ENCODE measurements around the gene ETS2. TPM values are rescaled to one million over a fixed set of nuclear protein-coding genes. Genes with fewer than 3 reads are reported as not detected.

ETS2 gene
- total RNA-seq, 2 experiments from 2014 or later = 15.2 to 19.7 TPM

DNA sequence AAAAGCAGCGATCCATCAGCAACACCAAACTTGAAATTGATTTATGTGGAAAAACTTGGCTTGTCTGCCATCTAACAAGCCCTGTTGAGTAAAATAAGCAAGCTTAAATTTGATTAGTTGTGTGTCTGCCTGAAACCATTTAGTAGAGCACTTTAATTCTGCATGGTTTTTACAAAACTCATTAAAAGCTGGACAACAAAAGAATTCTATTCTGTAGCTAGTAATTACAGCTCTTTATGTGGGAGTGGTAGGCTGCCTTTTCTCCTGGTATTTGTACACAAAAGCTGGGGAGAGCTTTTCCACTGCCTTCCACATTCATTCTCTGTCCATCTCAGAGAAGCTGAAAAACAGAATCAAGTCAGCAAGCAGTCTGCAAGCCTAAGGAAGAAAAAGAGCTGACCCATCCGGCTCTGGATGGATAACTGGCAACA, 1.7 kb downstream of the ETS2 start:
- Mint-ChIP-seq H3K4me1 (peaks cover 37% of the 10 kb centered on the region), H3K9me3 (no peaks in the 10 kb centered on the region), H3K27ac (no peak overlapping the region), H3K36me3 (ENCODE audit: low read depth) (peaks cover 39% of the 10 kb centered on the region), H3K4me3 (peak overlapping the region; percentile 76), H3K27me3 (no peaks in the 10 kb centered on the region)
- ChIA-PET POLR2A (interaction anchor here (0.6 kb wide), 2 partner anchors 40 to 129 kb away, joined by 3 to 7 read pairs; no protein-coding TSS in a partner anchor), CTCF (interaction anchor here (0.6 to 2.3 kb wide), 3 partner anchors 10 to 73 kb away, joined by 3 to 7 read pairs (median 5); no protein-coding TSS in a partner anchor)
- no peak for DNase-seq

- no peak overlapping the region for H3K27ac Mint-ChIP-seq
- H3K27me3 Mint-ChIP-seq = no peaks in the 10 kb centered on the region
- ChIA-PET CTCF (interaction anchor here (1.2 to 2.3 kb wide), 2 partner anchors 10 to 37 kb away, joined by 5 to 7 read pairs; no protein-coding TSS in a partner anchor), POLR2A (interaction anchor here (0.6 kb wide), 2 partner anchors 67 to 129 kb away, joined by 3 read pairs; no protein-coding TSS in a partner anchor)
- H3K9me3 Mint-ChIP-seq = no peaks in the 10 kb centered on the region
- H3K4me1 Mint-ChIP-seq = peaks cover 37% of the 10 kb centered on the region
- H3K36me3 Mint-ChIP-seq (ENCODE audit: low read depth) = peaks cover 43% of the 10 kb centered on the region
- DNase-seq = no peak
- peak overlapping the region; percentile 76 for H3K4me3 Mint-ChIP-seq
These were observed 2.3 kb downstream of the ETS2 start for GRCh38 chr21:38807986-38808385.

- Mint-ChIP-seq H3K27ac (no peak overlapping the region), H3K9me3 (no peaks in the 10 kb centered on the region), H3K36me3 (ENCODE audit: low read depth) (peaks cover 53% of the 10 kb centered on the region), H3K27me3 (no peaks in the 10 kb centered on the region), H3K4me3 (no peak overlapping the region), H3K4me1 (peaks cover 36% of the 10 kb centered on the region)
- POLR2A ChIA-PET = interaction anchor here (0.7 kb wide), 1 partner anchor 47 kb away, joined by 3 read pairs; no protein-coding TSS in a partner anchor
- CTCF ChIA-PET = interaction anchor here (0.6 to 1.4 kb wide), 4 partner anchors 15 to 228 kb away, joined by 3 to 4 read pairs (median 3); no protein-coding TSS in a partner anchor
- no peak for DNase-seq
These were observed 3.6 kb downstream of the ETS2 start for GRCh38 chr21:38809198-38809878.

GRCh38 chr21:38810034-38810825, 4.5 kb downstream of the ETS2 start:
- H3K27me3 Mint-ChIP-seq = no peaks in the 10 kb centered on the region
- no peaks in the 10 kb centered on the region for H3K9me3 Mint-ChIP-seq
- H3K4me3 Mint-ChIP-seq = no peak overlapping the region
- peaks cover 62% of the 10 kb centered on the region for H3K36me3 Mint-ChIP-seq (ENCODE audit: low read depth)
- H3K4me1 Mint-ChIP-seq = peaks cover 30% of the 10 kb centered on the region
- POLR2A ChIA-PET = no interaction called here
- H3K27ac Mint-ChIP-seq = no peak overlapping the region
- CTCF ChIA-PET = interaction anchor here (0.6 to 0.7 kb wide), 2 partner anchors 19 to 55 kb away, joined by 3 to 4 read pairs; no protein-coding TSS in a partner anchor
- no peak for DNase-seq

- H3K27ac Mint-ChIP-seq = no peak overlapping the region
- H3K9me3 Mint-ChIP-seq = no peaks in the 10 kb centered on the region
- POLR2A ChIA-PET = no interaction called here
- peaks cover 30% of the 10 kb centered on the region for H3K4me1 Mint-ChIP-seq
- peaks cover 66% of the 10 kb centered on the region for H3K36me3 Mint-ChIP-seq (ENCODE audit: low read depth)
- CTCF ChIA-PET = no interaction called here
- DNase-seq = no peak
- H3K27me3 Mint-ChIP-seq = no peaks in the 10 kb centered on the region
- no peak overlapping the region for H3K4me3 Mint-ChIP-seq
These were observed 5.1 kb downstream of the ETS2 start for GRCh38 chr21:38810826-38811164.

GRCh38 chr21:38811257-38811656, 5.5 kb downstream of the ETS2 start:
- ChIA-PET POLR2A (no interaction called here), CTCF (no interaction called here)
- Mint-ChIP-seq H3K36me3 (ENCODE audit: low read depth) (peaks cover 69% of the 10 kb centered on the region), H3K27me3 (no peaks in the 10 kb centered on the region), H3K9me3 (no peaks in the 10 kb centered on the region), H3K4me3 (no peak overlapping the region), H3K27ac (no peak overlapping the region), H3K4me1 (peaks cover 30% of the 10 kb centered on the region)
- DNase-seq = no peak

GRCh38 chr21:38813143-38813542, 7.4 kb downstream of the ETS2 start:
- ChIA-PET CTCF (no interaction called here), POLR2A (no interaction called here)
- Mint-ChIP-seq H3K4me3 (no peak overlapping the region), H3K9me3 (no peaks in the 10 kb centered on the region), H3K36me3 (ENCODE audit: low read depth) (peaks cover 75% of the 10 kb centered on the region), H3K27ac (no peak overlapping the region), H3K4me1 (peaks cover 18% of the 10 kb centered on the region), H3K27me3 (no peaks in the 10 kb centered on the region)
- no peak for DNase-seq

DNA sequence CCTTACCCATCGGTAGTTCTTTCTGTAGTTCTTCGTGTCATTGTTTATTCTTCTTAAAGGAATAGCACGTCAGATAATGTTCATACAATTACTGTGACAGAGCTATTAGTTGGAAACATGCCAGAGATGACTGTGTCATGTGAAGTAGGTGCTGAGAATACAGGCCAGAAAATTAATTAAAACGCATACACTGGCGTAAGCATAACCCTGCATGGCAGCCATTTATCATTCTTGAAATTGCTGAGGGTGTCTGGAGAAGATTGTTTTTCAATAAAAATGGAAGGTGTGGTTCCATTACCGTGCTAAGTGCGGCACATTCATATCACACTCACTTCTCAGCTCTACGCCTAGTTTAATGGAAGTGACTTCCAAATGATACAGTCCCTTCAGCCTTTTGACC, 7.8 kb downstream of the ETS2 start:
- Mint-ChIP-seq H3K27ac (no peak overlapping the region), H3K4me1 (peaks cover 14% of the 10 kb centered on the region), H3K27me3 (no peaks in the 10 kb centered on the region), H3K36me3 (ENCODE audit: low read depth) (peaks cover 78% of the 10 kb centered on the region), H3K4me3 (no peak overlapping the region), H3K9me3 (no peaks in the 10 kb centered on the region)
- DNase-seq = no peak
- POLR2A ChIA-PET = no interaction called here
- CTCF ChIA-PET = no interaction called here

- H3K4me1 Mint-ChIP-seq = peaks cover 12% of the 10 kb centered on the region
- H3K27ac Mint-ChIP-seq = no peak overlapping the region
- ChIA-PET CTCF (no interaction called here), POLR2A (no interaction called here)
- no peak for DNase-seq
- H3K4me3 Mint-ChIP-seq = no peak overlapping the region
- no peaks in the 10 kb centered on the region for H3K27me3 Mint-ChIP-seq
- H3K9me3 Mint-ChIP-seq = peaks cover 4% of the 10 kb centered on the region
- H3K36me3 Mint-ChIP-seq (ENCODE audit: low read depth) = peaks cover 82% of the 10 kb centered on the region
These were observed 8.7 kb downstream of the ETS2 start for GRCh38 chr21:38814126-38815059.

- peaks cover 4% of the 10 kb centered on the region for H3K9me3 Mint-ChIP-seq
- no peak for DNase-seq
- peaks cover 8% of the 10 kb centered on the region for H3K4me1 Mint-ChIP-seq
- H3K36me3 Mint-ChIP-seq (ENCODE audit: low read depth) = peaks cover 84% of the 10 kb centered on the region
- H3K4me3 Mint-ChIP-seq = no peak overlapping the region
- H3K27me3 Mint-ChIP-seq = no peaks in the 10 kb centered on the region
- CTCF ChIA-PET = no interaction called here
- POLR2A ChIA-PET = no interaction called here
- no peak overlapping the region for H3K27ac Mint-ChIP-seq
These were observed 9.3 kb downstream of the ETS2 start for GRCh38 chr21:38815060-38815405.

GRCh38 chr21:38816400-38816977, 10.8 kb downstream of the ETS2 start:
- H3K27me3 Mint-ChIP-seq = no peaks in the 10 kb centered on the region
- CTCF ChIA-PET = no interaction called here
- no peak for DNase-seq
- H3K27ac Mint-ChIP-seq = no peak overlapping the region
- no peak overlapping the region for H3K4me3 Mint-ChIP-seq
- peaks cover 86% of the 10 kb centered on the region for H3K36me3 Mint-ChIP-seq (ENCODE audit: low read depth)
- H3K9me3 Mint-ChIP-seq = peaks cover 4% of the 10 kb centered on the region
- POLR2A ChIA-PET = no interaction called here
- H3K4me1 Mint-ChIP-seq = peaks cover 2% of the 10 kb centered on the region
